HG02623 (cell line): Measurements from ENCODE around the gene SLC25A12.

Source experiments
- ATAC-seq: cut with Tn5 transposase; IDR thresholded peaks from one replicate; pipeline ENCODE4 v1.9.1; 2021; ENCODE audit warnings: moderate library complexity; ENCODE audit not compliant: unreplicated experiment

Gene SLC25A12

GRCh38 chr2:171889333-171889732, 4.7 kb downstream of the SLC25A12 start:
- ATAC-seq, result no peak

GRCh38 chr2:171883275-171883893, 10.7 kb downstream of the SLC25A12 start:
- ATAC-seq, result no peak

GRCh38 chr2:171882089-171882769, 11.8 kb downstream of the SLC25A12 start:
- no peak for ATAC-seq

GRCh38 chr2:171880774-171881173, 13.3 kb downstream of the SLC25A12 start:
- no peak for ATAC-seq

GRCh38 chr2:171879865-171880264, 14.2 kb downstream of the SLC25A12 start:
- ATAC-seq, result no peak

GRCh38 chr2:171878481-171878993, 15.5 kb downstream of the SLC25A12 start:
- no peak for ATAC-seq

GRCh38 chr2:171874963-171875362, 19.1 kb downstream of the SLC25A12 start:
- no peak for ATAC-seq

- no peak for ATAC-seq
These were observed 19.5 kb downstream of the SLC25A12 start for GRCh38 chr2:171874517-171874916.

GRCh38 chr2:171864357-171864985, 29.6 kb downstream of the SLC25A12 start:
- no peak for ATAC-seq

- ATAC-seq, result no peak
These were observed 31.5 kb downstream of the SLC25A12 start for GRCh38 chr2:171862501-171862900.

- no peak for ATAC-seq
These were observed 35.6 kb downstream of the SLC25A12 start for GRCh38 chr2:171858397-171858958.

GRCh38 chr2:171855401-171855800, 38.6 kb downstream of the SLC25A12 start:
- no peak for ATAC-seq

GRCh38 chr2:171852366-171852888, 41.6 kb downstream of the SLC25A12 start:
- ATAC-seq, result no peak

- no peak for ATAC-seq
These were observed 46.4 kb downstream of the SLC25A12 start for GRCh38 chr2:171847627-171848026.

- ATAC-seq, result no peak
These were observed 47.1 kb downstream of the SLC25A12 start for GRCh38 chr2:171846894-171847293.

GRCh38 chr2:171841996-171842395, 52.0 kb downstream of the SLC25A12 start:
- ATAC-seq, result no peak

GRCh38 chr2:171837736-171838135, 56.3 kb downstream of the SLC25A12 start:
- ATAC-seq, result no peak

GRCh38 chr2:171836146-171836910, 57.7 kb downstream of the SLC25A12 start:
- ATAC-seq, result no peak

GRCh38 chr2:171835386-171835785, 58.7 kb downstream of the SLC25A12 start:
- no peak for ATAC-seq

GRCh38 chr2:171834286-171834685, 59.8 kb downstream of the SLC25A12 start:
- no peak for ATAC-seq

GRCh38 chr2:171832489-171832888, 61.6 kb downstream of the SLC25A12 start:
- no peak for ATAC-seq
